ENCODE results near the gene KLK14. TPM values are rescaled to one million over a fixed set of nuclear protein-coding genes. Genes with fewer than 3 reads are reported as not detected.
A peak's percentile ranks its signal among the peaks of the same experiment; 100 is the strongest.

Gene KLK14
- polyA plus RNA-seq, 2 of the 4 experiments (the other 2 are of a cell fraction) = 0.14 to 0.44 TPM

- Histone ChIP-seq H3K9me3 (no peaks in the 10 kb centered on the region), H3K4me2 (no peak overlapping the region), H3K4me3 (no peak overlapping the region), H3K4me1 (no peaks in the 10 kb centered on the region), H3K27ac (no peak overlapping the region)
- ChIA-PET POLR2A (no interaction called here), CTCF (interaction anchor here (0.8 kb wide), 1 partner anchor 15 kb away, joined by 3 read pairs; no protein-coding TSS in a partner anchor)
- FAIRE-seq = no peak
- TF ChIP-seq POLR2AphosphoS2 (conservative IDR thresholded peaks at IDR 0.05; ENCODE audit: low read length) (no peak), RFX5 (IDR thresholded peaks at IDR 0.05) (no peak)
- peak in 1 of 2 experiments; percentile 57; a peak in 3 of 6 replicates for ATAC-seq
- DNase-seq (ENCODE audit: low read depth in 1 of 2, low spot score in 1 of 2) = no peak
- 50% methylated on average over 9 of the region's 9 CpGs for WGBS (ENCODE audit: missing lambda C conversion rate)
These were observed 46.2 kb downstream of the KLK14 start for GRCh38 chr19:51036519-51036918.

GRCh38 chr19:51034704-51035103 lies 48.0 kb downstream of the KLK14 start, which contains the start of gene KLK12:
Gene KLK12 (minus strand): TSS chr19:51035002. CDS start chr19:51034621, 381 bp downstream.
- CTCF ChIA-PET = interaction anchor here (1.1 to 1.7 kb wide), 3 partner anchors 12 to 60 kb away, joined by 3 to 12 read pairs (median 4); no protein-coding TSS in a partner anchor
- TF ChIP-seq RAD21 (conservative IDR thresholded peaks at IDR 0.05 in 1 of 2, IDR thresholded peaks at IDR 0.05 in 1 of 2) = no peak
- no peak for TF ChIP-seq HMGXB4 (CRISPR knock-in tag; IDR thresholded peaks at IDR 0.05; ENCODE audit: borderline replicate concordance)
- TF ChIP-seq RNF2 (IDR thresholded peaks at IDR 0.05; ENCODE audit: borderline replicate concordance, low read depth) = no peak
- TF ChIP-seq RFX5 (IDR thresholded peaks at IDR 0.05) = no peak
- H3K4me3 ChIP-seq = no peak within 1 kb of the TSS
- no peaks in the 10 kb centered on the region for H3K9me3 ChIP-seq
- 27% methylated on average over 11 of the region's 11 CpGs for WGBS (ENCODE audit: missing lambda C conversion rate)
- no peak within 1 kb of the TSS for H3K27ac ChIP-seq
- FAIRE-seq = no peak
- DNase-seq (ENCODE audit: low read depth in 1 of 2, low spot score in 1 of 2) = no peak
- peak in 1 of 2 experiments; percentile 36; a peak in 2 of 6 replicates for ATAC-seq
- H3K4me1 ChIP-seq = no peaks in the 10 kb centered on the region
- POLR2A ChIA-PET = no interaction called here
- no peak within 1 kb of the TSS for H3K4me2 ChIP-seq

- ATAC-seq = no peak
- CTCF ChIA-PET = interaction anchor here (1.6 to 2.4 kb wide), 2 partner anchors 11 to 15 kb away, joined by 3 to 9 read pairs; no protein-coding TSS in a partner anchor
These were observed 50.8 kb downstream of the KLK14 start for GRCh38 chr19:51031880-51032225.

GRCh38 chr19:51031220-51031879 lies 51.3 kb downstream of the KLK14 start:
- ATAC-seq (no peak), FAIRE-seq (no peak), DNase-seq (ENCODE audit: low read depth in 1 of 2, low spot score in 1 of 2) (no peak)
- H3K4me3 ChIP-seq = no peak overlapping the region
- H3K4me2 ChIP-seq = no peak overlapping the region
- ChIA-PET POLR2A (no interaction called here), CTCF (interaction anchor here (1.6 to 2.4 kb wide), 2 partner anchors 10 to 14 kb away, joined by 3 to 9 read pairs; no protein-coding TSS in a partner anchor)
- no peaks in the 10 kb centered on the region for H3K9me3 ChIP-seq
- no peak overlapping the region for H3K27ac ChIP-seq
- TF ChIP-seq HMGXB4 (CRISPR knock-in tag; IDR thresholded peaks at IDR 0.05; ENCODE audit: borderline replicate concordance) = no peak
- TF ChIP-seq SREBF2 (IDR thresholded peaks at IDR 0.05) = no peak
- TF ChIP-seq E2F6 (IDR thresholded peaks at IDR 0.05; ENCODE audit: borderline replicate concordance, low read depth) = no peak
- TF ChIP-seq MAZ (IDR thresholded peaks at IDR 0.05; ENCODE audit: borderline replicate concordance, low read depth, low read length) = no peak
- TF ChIP-seq HDAC2 (IDR thresholded peaks at IDR 0.05) = no peak
- TF ChIP-seq GATA3 (IDR thresholded peaks at IDR 0.05; ENCODE audit: borderline replicate concordance) = no peak
- TF ChIP-seq BCL3 (IDR thresholded peaks at IDR 0.05) = no peak
- no peak for TF ChIP-seq HOXB5 (CRISPR knock-in tag; IDR thresholded peaks at IDR 0.05)
- no peak for TF ChIP-seq TP53 (CRISPR knock-in tag; IDR thresholded peaks at IDR 0.05)
- no peak for TF ChIP-seq NR3C1 (IDR thresholded peaks at IDR 0.05)
- TF ChIP-seq RAD21 (conservative IDR thresholded peaks at IDR 0.05 in 1 of 2, IDR thresholded peaks at IDR 0.05 in 1 of 2) = no peak
- TF ChIP-seq NFE2L2 (conservative IDR thresholded peaks at IDR 0.05; ENCODE audit: low read length) = no peak
- TF ChIP-seq KDM1A (IDR thresholded peaks at IDR 0.05; ENCODE audit: low read depth) = no peak
- no peak for TF ChIP-seq EHF (CRISPR knock-in tag; IDR thresholded peaks at IDR 0.05)
- H3K4me1 ChIP-seq = no peaks in the 10 kb centered on the region
- 40% methylated on average over 7 of the region's 7 CpGs for WGBS (ENCODE audit: missing lambda C conversion rate)

More at GRCh38 chr19:51031880-51032225, 50.8 kb downstream of the KLK14 start:
- H3K9me3 ChIP-seq = no peaks in the 10 kb centered on the region
- no peak for FAIRE-seq
- TF ChIP-seq FOSB (CRISPR knock-in tag; IDR thresholded peaks at IDR 0.05) (no peak), BHLHE40 (IDR thresholded peaks at IDR 0.05; ENCODE audit: low read depth, low read length) (no peak), USF2 (IDR thresholded peaks at IDR 0.05) (no peak), MAFK (IDR thresholded peaks at IDR 0.05; ENCODE audit: partially characterized antibody) (no peak), GATA3 (IDR thresholded peaks at IDR 0.05; ENCODE audit: borderline replicate concordance) (no peak), ZNF302 (CRISPR knock-in tag; IDR thresholded peaks at IDR 0.05) (no peak)
- no peak overlapping the region for H3K4me3 ChIP-seq
- no peak overlapping the region for H3K4me2 ChIP-seq
- H3K4me1 ChIP-seq = no peaks in the 10 kb centered on the region
- H3K27ac ChIP-seq = no peak overlapping the region
- no peak for DNase-seq (ENCODE audit: low read depth in 1 of 2, low spot score in 1 of 2)
- POLR2A ChIA-PET = no interaction called here
- 68% methylated on average over 27 of the region's 28 CpGs for WGBS (ENCODE audit: missing lambda C conversion rate)

All from A549 (cell line).